GM03348 (cell line): ENCODE results near the gene HBG2.
"Not testable (repeated sequence)": the region's sequence is repeated elsewhere in the genome, so short reads cannot be mapped to it uniquely, and the experiment has no call there.

Source experiments
- DNase-seq: peaks from one replicate; pipeline ENCODE4 v3.0.0; 2012; ENCODE audit warnings: low spot score

Gene HBG2

GRCh38 chr11:5281596-5281995 is 27.0 kb upstream of the HBG2 start:
- no peak for DNase-seq

GRCh38 chr11:5280582-5281102 is 26.1 kb upstream of the HBG2 start:
- peak; percentile 93 for DNase-seq

- DNase-seq, result no peak
These were observed 25.0 kb upstream of the HBG2 start for GRCh38 chr11:5279471-5280090.

- no peak for DNase-seq
These were observed 23.3 kb upstream of the HBG2 start for GRCh38 chr11:5277807-5278382.

- no peak for DNase-seq
These were observed 22.1 kb upstream of the HBG2 start for GRCh38 chr11:5276697-5277096.

GRCh38 chr11:5275369-5276110 is 21.0 kb upstream of the HBG2 start:
- DNase-seq, result no peak

- no peak for DNase-seq
These were observed 19.8 kb upstream of the HBG2 start for GRCh38 chr11:5274395-5274794.

GRCh38 chr11:5272395-5273017 is 17.9 kb upstream of the HBG2 start:
- no peak for DNase-seq

- no peak for DNase-seq
These were observed 15.2 kb upstream of the HBG2 start, which contains the start of gene HBE1 for GRCh38 chr11:5269715-5270147. Gene HBE1, minus strand, starts transcription at chr11:5269945. Its CDS starts 55 bp downstream, at chr11:5269890.

GRCh38 chr11:5267033-5267563 is 12.5 kb upstream of the HBG2 start:
- no peak for DNase-seq

GRCh38 chr11:5266609-5267008 is 12.0 kb upstream of the HBG2 start:
- DNase-seq, result no peak

- DNase-seq, result no peak
These were observed 11.3 kb upstream of the HBG2 start for GRCh38 chr11:5265832-5266231.

- no peak for DNase-seq
These were observed 4.1 kb upstream of the HBG2 start for GRCh38 chr11:5258543-5259262.

- DNase-seq, result no peak
These were observed 2.7 kb upstream of the HBG2 start for GRCh38 chr11:5257296-5257695.

- not testable (repeated sequence) for DNase-seq
These were observed 558 bp downstream of the HBG2 start for GRCh38 chr11:5254023-5254422.

- DNase-seq, result not testable (repeated sequence)
These were observed 1.1 kb downstream of the HBG2 start for GRCh38 chr11:5253440-5253839.

- no peak for DNase-seq
These were observed 1.7 kb downstream of the HBG2 start for GRCh38 chr11:5252919-5253265.

GRCh38 chr11:5252192-5252918 is 2.2 kb downstream of the HBG2 start:
- DNase-seq, result no peak

- no peak for DNase-seq
These were observed 2.8 kb downstream of the HBG2 start for GRCh38 chr11:5251746-5252145.

- DNase-seq, result no peak
These were observed 3.9 kb downstream of the HBG2 start for GRCh38 chr11:5250543-5251204.
